HepG2 (cell line): ENCODE measurements around the gene PDZD8. TPM values are rescaled to one million over a fixed set of nuclear protein-coding genes. Genes with fewer than 3 reads are reported as not detected.

Experiments used
- ATAC-seq: fragments of 200-7000 bp; cut with Tn5 transposase; 3 replicates; pipeline ENCODE4 v1.9.1; 2020; ENCODE audit warnings: mild to moderate bottlenecking, moderate library complexity
- BruUV-seq: library from RNA; stranded (reverse); fragments of 400-500 nt; replicated peaks from 2 replicates; lab custom pipeline; 2021; lab: Mats Ljungman, UMichigan
- CTCF ChIA-PET: fragments of 300-600 bp; formaldehyde crosslinking; extraction: SDS; loops from one replicate; lab custom pipeline; 2021; ENCODE audit warnings: low total read pairs, inconsistent platforms, low intra/inter-chr PET ratio; lab: Yijun Ruan, JAX
- POLR2A ChIA-PET: fragments of 350-600 bp; sonication (Branson Sonifier 250); formaldehyde crosslinking; loops from one replicate; lab custom pipeline; 2020; ENCODE audit warnings: antibody characterized with exemption, inconsistent platforms; lab: Yijun Ruan, JAX
- DNase-seq: peaks from one replicate; pipeline ENCODE4 v3.0.0-alpha.2; 2015; ENCODE audit warnings: low spot score
- FAIRE-seq: peaks from 3 replicates; lab custom pipeline; 2011; peaks lifted over from hg19 to GRCh38; lab: Jason Lieb, UNC
- H2AFZ ChIP-seq: one replicate; pipeline ENCODE4 v1.6.1; 2011; ENCODE audit warnings: low read length, inconsistent platforms
- H3K27ac ChIP-seq: fragments of 300-600 bp; 3 replicates; pipeline ENCODE4 v1.8.0; 2011; ENCODE audit warnings: mixed run types, mild to moderate bottlenecking, mixed read lengths, low read length, inconsistent platforms; ENCODE audit not compliant: insufficient read depth; ENCODE audit errors: extremely low read length
- H3K27me3 ChIP-seq, 2 experiments: fragments of 200-600 bp in 1 of 2; 2 replicates in 1 of 2; 3 replicates in 1 of 2; pipeline versions ENCODE4 v1.6.0 to v1.8.0; 2011; ENCODE audit warnings: low read length in 2 of 2, mild to moderate bottlenecking in 2 of 2, moderate library complexity in 2 of 2, inconsistent platforms in 1 of 2; ENCODE audit not compliant: insufficient read depth in 2 of 2, control insufficient read depth in 1 of 2
- H3K36me3 ChIP-seq, 2 experiments: fragments of 200-600 bp in 1 of 2; replicated peaks in 1 of 2; 2 replicates in 1 of 2; 3 replicates in 1 of 2; pipeline versions ENCODE4 v1.5.1 to v1.8.0; 2011; ENCODE audit warnings: low read length in 2 of 2, inconsistent platforms in 1 of 2; ENCODE audit not compliant: insufficient read depth in 2 of 2, control insufficient read depth in 1 of 2
- H3K4me1 ChIP-seq: 2 replicates; pipeline ENCODE4 v1.5.1; 2012; ENCODE audit warnings: low read length, inconsistent platforms; ENCODE audit not compliant: insufficient read depth
- H3K4me2 ChIP-seq: 2 replicates; pipeline ENCODE4 v1.6.0; 2011; ENCODE audit warnings: low read depth, low read length, inconsistent platforms
- H3K4me3 ChIP-seq, 3 experiments: fragments of 200-600 bp in 1 of 3; sonication (generic), shearing (Covaris generic) in 1 of 3; replicated peaks in 1 of 3; 2 replicates each; pipeline ENCODE4 v1.5.1; 2011 to 2016; ENCODE audit warnings: low read length in 3 of 3, inconsistent platforms in 2 of 3, low read depth in 2 of 3, mild to moderate bottlenecking in 2 of 3, control low read depth in 1 of 3, mixed read lengths in 1 of 3; ENCODE audit not compliant: insufficient read depth in 1 of 3
- H3K79me2 ChIP-seq: one replicate; pipeline ENCODE4 v1.6.1; 2011; ENCODE audit warnings: low read length, inconsistent platforms; ENCODE audit not compliant: insufficient read depth
- H3K9ac ChIP-seq: 2 replicates; pipeline ENCODE4 v1.6.0; 2011; ENCODE audit warnings: mild to moderate bottlenecking, low read depth, low read length, inconsistent platforms; ENCODE audit not compliant: insufficient read depth
- H3K9me3 ChIP-seq: 2 replicates; pipeline ENCODE4 v1.5.1; 2012; ENCODE audit warnings: mild to moderate bottlenecking, low read length
- H4K20me1 ChIP-seq: 2 replicates; pipeline ENCODE4 v1.6.0; 2011; ENCODE audit warnings: inconsistent platforms, mild to moderate bottlenecking, low read length, moderate library complexity; ENCODE audit not compliant: insufficient read depth
- CSRNP2 ChIP-seq: sonication (generic); formaldehyde crosslinking; conservative IDR thresholded peaks from 2 replicates; pipeline ENCODE4 v1.8.0; 2022; ENCODE audit warnings: low read depth, missing genetic modification reagents
- GLMP ChIP-seq: sonication (generic); formaldehyde crosslinking; IDR thresholded peaks from 2 replicates; pipeline ENCODE4 v1.9.0; 2021; ENCODE audit warnings: missing genetic modification reagents, mild to moderate bottlenecking, borderline replicate concordance
- PTBP1 ChIP-seq: fragments of 200-400 bp; formaldehyde crosslinking; IDR thresholded peaks from 2 replicates; pipeline ENCODE4 v1.6.1; 2018; ENCODE audit warnings: low read length, low read depth; ENCODE audit not compliant: poor library complexity, severe bottlenecking
- ZFAT ChIP-seq: sonication (generic); formaldehyde crosslinking; conservative IDR thresholded peaks from 2 replicates; pipeline ENCODE4 v1.8.1; 2023; ENCODE audit warnings: missing genetic modification reagents, inconsistent platforms
- ZNF18 ChIP-seq: sonication (generic); formaldehyde crosslinking; IDR thresholded peaks from 2 replicates; pipeline ENCODE4 v1.8.0; 2022; ENCODE audit warnings: mild to moderate bottlenecking, missing genetic modification reagents; ENCODE audit not compliant: insufficient replicate concordance
- ZNF224 ChIP-seq: sonication (generic); formaldehyde crosslinking; IDR thresholded peaks from 2 replicates; pipeline ENCODE4 v1.5.0; 2020; ENCODE audit warnings: mild to moderate bottlenecking, missing genetic modification reagents
- ZNF263 ChIP-seq: sonication (generic); formaldehyde crosslinking; IDR thresholded peaks from 2 replicates; pipeline ENCODE4 v1.4.0; 2020; ENCODE audit warnings: missing genetic modification reagents
- ZNF660 ChIP-seq: sonication (generic); formaldehyde crosslinking; IDR thresholded peaks from 2 replicates; pipeline ENCODE4 v1.5.1; 2020; ENCODE audit warnings: mild to moderate bottlenecking, low read depth, missing genetic modification reagents, borderline replicate concordance
- WGBS: methylation state at CpG from one replicate; pipeline ENCODE4 v1.1.6; 2017; ENCODE audit warnings: low lambda C conversion rate; 5-methylcytosine and 5-hydroxymethylcytosine counted together
- in situ Hi-C: cut with HindIII; loops from 2 replicates; pipeline ENCODE4 v1.10.0; 2017; ENCODE audit warnings: low pct_unique_long_range_greater_than_20kb; ENCODE audit not compliant: extremely low pct_ligation_motif_present
- intact Hi-C: fragments of 100-400 bp; cut with micrococcal nuclease; formaldehyde crosslinking; loops from one replicate; pipeline ENCODE4 v1.10.0; 2022; ENCODE audit not compliant: unreplicated experiment
- polyA plus RNA-seq, 8 experiments: library from polyadenylated mRNA; depleted of rRNA in 3 of 8; stranded (reverse) in 7 of 8; unstranded in 1 of 8; fragments of >200 nt; fragmentation: Illumina TruSeq in 4 of 8; extraction: Trizol in 4 of 8; gene quantifications; 2 replicates each; pipeline versions ENCODE4 v1.2.1 to v1.2.3, GENCODE V29; 2011 to 2016; ENCODE audit warnings: low read depth in 4 of 8, missing spikeins in 1 of 8, mixed read lengths in 1 of 8; ENCODE audit not compliant: insufficient read depth in 1 of 8
- total RNA-seq, 5 experiments: library from RNA; depleted of rRNA; stranded (reverse); fragments of >200 nt; fragmentation: Illumina TruSeq; extraction: Trizol; gene quantifications; 2 replicates each; pipeline ENCODE4 v1.2.3, GENCODE V29; 2016; ENCODE audit warnings: low read depth in 1 of 5

PDZD8 gene
- total and polyA plus RNA-seq, 2 of the 13 experiments (the other 11 are each of a cell fraction or from before 2014, with no cell fraction given) = 11.2 to 32.0 TPM

GRCh38 chr10:117261501-117261900 is 113.7 kb downstream of the PDZD8 start:
- no peak overlapping the region for H2AFZ ChIP-seq
- POLR2A ChIA-PET = no interaction called here
- peaks cover 29% of the 10 kb centered on the region for H3K4me1 ChIP-seq
- no peaks in the 10 kb centered on the region for H4K20me1 ChIP-seq
- H3K27me3 ChIP-seq = peaks cover 0 to 33% of the 10 kb centered on the region in 2 experiments; a peak in 2 of 5 replicates
- no peaks in the 10 kb centered on the region for H3K9me3 ChIP-seq
- no peak for DNase-seq
- no peak overlapping the region for H3K27ac ChIP-seq
- WGBS = 44% methylated on average over 3 of the region's 3 CpGs
- intact Hi-C loops = no loop called here
- FAIRE-seq = no peak
- no peak for ATAC-seq
- in situ Hi-C loops = no loop called here
- TF ChIP-seq ZNF263 (no peak), ZNF660 (CRISPR knock-in tag) (no peak), ZNF224 (CRISPR knock-in tag) (no peak), PTBP1 (no peak), ZNF18 (CRISPR knock-in tag) (no peak), GLMP (CRISPR knock-in tag) (no peak), ZFAT (CRISPR knock-in tag) (no peak), CSRNP2 (CRISPR knock-in tag) (no peak)
- no TSS peak for BruUV-seq
- no peak overlapping the region for H3K4me3 ChIP-seq
- H3K9ac ChIP-seq = no peak overlapping the region
- H3K4me2 ChIP-seq = no peak overlapping the region
- no peaks in the 10 kb centered on the region for H3K79me2 ChIP-seq
- CTCF ChIA-PET = no interaction called here
- H3K36me3 ChIP-seq = no peaks in the 10 kb centered on the region
